ENCODE measurements around the gene ALDOC. TPM values are rescaled to one million over a fixed set of nuclear protein-coding genes. Genes with fewer than 3 reads are reported as not detected.

ALDOC gene
- total and polyA plus RNA-seq, 2 experiments from 2014 or later: 33.5 to 157 TPM

DNA sequence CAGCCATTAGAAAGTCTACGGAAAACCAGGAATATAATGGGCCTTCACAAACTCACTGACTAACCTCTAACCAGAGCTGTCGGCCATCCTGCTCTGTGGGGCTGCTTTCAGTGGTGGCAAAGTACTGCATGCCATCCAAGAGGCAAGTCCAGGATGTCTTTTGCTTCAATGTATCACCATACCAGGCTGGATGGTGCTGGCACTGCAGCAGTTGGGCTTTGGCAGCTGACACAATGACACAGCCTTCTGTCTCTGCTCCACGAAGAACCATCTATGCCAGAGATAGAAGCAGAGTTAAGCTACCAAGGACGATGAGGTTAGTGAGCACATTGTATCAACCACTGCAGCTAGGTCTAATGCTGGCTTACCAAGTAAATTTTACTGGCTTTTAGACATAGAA, 47.0 kb upstream of the ALDOC start (continued):
- TF ChIP-seq, protein P1, sequence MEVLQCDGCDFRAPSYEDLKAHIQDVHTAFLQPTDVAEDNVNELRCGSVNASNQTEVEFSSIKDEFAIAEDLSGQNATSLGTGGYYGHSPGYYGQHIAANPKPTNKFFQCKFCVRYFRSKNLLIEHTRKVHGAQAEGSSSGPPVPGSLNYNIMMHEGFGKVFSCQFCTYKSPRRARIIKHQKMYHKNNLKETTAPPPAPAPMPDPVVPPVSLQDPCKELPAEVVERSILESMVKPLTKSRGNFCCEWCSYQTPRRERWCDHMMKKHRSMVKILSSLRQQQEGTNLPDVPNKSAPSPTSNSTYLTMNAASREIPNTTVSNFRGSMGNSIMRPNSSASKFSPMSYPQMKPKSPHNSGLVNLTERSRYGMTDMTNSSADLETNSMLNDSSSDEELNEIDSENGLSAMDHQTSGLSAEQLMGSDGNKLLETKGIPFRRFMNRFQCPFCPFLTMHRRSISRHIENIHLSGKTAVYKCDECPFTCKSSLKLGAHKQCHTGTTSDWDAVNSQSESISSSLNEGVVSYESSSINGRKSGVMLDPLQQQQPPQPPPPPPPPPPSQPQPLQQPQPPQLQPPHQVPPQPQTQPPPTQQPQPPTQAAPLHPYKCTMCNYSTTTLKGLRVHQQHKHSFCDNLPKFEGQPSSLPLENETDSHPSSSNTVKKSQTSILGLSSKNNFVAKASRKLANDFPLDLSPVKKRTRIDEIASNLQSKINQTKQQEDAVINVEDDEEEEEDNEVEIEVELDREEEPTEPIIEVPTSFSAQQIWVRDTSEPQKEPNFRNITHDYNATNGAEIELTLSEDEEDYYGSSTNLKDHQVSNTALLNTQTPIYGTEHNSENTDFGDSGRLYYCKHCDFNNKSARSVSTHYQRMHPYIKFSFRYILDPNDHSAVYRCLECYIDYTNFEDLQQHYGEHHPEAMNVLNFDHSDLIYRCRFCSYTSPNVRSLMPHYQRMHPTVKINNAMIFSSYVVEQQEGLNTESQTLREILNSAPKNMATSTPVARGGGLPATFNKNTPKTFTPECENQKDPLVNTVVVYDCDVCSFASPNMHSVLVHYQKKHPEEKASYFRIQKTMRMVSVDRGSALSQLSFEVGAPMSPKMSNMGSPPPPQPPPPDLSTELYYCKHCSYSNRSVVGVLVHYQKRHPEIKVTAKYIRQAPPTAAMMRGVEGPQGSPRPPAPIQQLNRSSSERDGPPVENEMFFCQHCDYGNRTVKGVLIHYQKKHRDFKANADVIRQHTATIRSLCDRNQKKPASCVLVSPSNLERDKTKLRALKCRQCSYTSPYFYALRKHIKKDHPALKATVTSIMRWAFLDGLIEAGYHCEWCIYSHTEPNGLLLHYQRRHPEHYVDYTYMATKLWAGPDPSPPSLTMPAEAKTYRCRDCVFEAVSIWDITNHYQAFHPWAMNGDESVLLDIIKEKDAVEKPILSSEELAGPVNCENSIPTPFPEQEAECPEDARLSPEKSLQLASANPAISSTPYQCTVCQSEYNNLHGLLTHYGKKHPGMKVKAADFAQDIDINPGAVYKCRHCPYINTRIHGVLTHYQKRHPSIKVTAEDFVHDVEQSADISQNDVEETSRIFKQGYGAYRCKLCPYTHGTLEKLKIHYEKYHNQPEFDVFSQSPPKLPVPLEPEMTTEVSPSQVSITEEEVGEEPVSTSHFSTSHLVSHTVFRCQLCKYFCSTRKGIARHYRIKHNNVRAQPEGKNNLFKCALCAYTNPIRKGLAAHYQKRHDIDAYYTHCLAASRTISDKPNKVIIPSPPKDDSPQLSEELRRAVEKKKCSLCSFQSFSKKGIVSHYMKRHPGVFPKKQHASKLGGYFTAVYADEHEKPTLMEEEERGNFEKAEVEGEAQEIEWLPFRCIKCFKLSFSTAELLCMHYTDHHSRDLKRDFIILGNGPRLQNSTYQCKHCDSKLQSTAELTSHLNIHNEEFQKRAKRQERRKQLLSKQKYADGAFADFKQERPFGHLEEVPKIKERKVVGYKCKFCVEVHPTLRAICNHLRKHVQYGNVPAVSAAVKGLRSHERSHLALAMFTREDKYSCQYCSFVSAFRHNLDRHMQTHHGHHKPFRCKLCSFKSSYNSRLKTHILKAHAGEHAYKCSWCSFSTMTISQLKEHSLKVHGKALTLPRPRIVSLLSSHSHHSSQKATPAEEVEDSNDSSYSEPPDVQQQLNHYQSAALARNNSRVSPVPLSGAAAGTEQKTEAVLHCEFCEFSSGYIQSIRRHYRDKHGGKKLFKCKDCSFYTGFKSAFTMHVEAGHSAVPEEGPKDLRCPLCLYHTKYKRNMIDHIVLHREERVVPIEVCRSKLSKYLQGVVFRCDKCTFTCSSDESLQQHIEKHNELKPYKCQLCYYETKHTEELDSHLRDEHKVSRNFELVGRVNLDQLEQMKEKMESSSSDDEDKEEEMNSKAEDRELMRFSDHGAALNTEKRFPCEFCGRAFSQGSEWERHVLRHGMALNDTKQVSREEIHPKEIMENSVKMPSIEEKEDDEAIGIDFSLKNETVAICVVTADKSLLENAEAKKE (CRISPR knock-in tag; IDR thresholded peaks at IDR 0.05): no peak
- no peak for TF ChIP-seq POLR2AphosphoS5 (IDR thresholded peaks at IDR 0.05; ENCODE audit: low read depth)

DNA sequence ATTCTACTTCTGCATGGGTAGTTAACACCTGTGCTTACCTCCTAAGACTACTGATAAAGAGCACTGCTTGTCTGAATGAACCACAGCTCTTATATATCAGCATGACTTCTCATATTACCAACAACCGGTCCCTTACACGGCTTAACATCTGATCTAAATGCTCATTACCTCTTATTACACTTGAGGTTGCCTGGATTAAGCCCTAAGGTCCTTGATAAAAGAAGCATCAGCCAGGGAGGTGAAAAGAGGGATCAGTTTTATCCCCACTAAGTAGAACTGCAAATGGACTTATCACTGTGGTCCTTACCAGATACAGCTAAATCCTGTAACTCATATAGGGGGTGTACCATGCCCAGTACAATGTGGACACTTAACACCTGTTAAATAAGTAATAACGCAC, 45.5 kb upstream of the ALDOC start:
- H3K4me1 Mint-ChIP-seq: no peaks in the 10 kb centered on the region
- no peak overlapping the region for H3K27ac ChIP-seq (ENCODE audit: low read depth)
- H3K27ac Mint-ChIP-seq: no peak overlapping the region
- ATAC-seq (no peak), DNase-seq (ENCODE audit: low spot score) (no peak)
- no peaks in the 10 kb centered on the region for H3K9me3 Mint-ChIP-seq
- H3K36me3 Mint-ChIP-seq (ENCODE audit: low read depth): peaks cover 91% of the 10 kb centered on the region
- no peak overlapping the region for H2AFZ ChIP-seq
- no peaks in the 10 kb centered on the region; the same call in 1 of the 2 replicates for H3F3A ChIP-seq (replicated peaks; ENCODE audit: low read depth)
- H3K36me3 ChIP-seq (ENCODE audit: insufficient read depth): peaks cover 85% of the 10 kb centered on the region
- H3K27me3 Mint-ChIP-seq (ENCODE audit: insufficient read depth, low read depth, poor library complexity): peaks cover 2% of the 10 kb centered on the region
- TF ChIP-seq EZH2 (IDR thresholded peaks at IDR 0.05; ENCODE audit: low read depth, unreplicated experiment) (no peak), CREB1 (CRISPR knock-in tag; IDR thresholded peaks at IDR 0.05; ENCODE audit: low read depth) (no peak), JUNB (IDR thresholded peaks at IDR 0.05; ENCODE audit: unreplicated experiment) (no peak)
- TF ChIP-seq, protein P2, sequence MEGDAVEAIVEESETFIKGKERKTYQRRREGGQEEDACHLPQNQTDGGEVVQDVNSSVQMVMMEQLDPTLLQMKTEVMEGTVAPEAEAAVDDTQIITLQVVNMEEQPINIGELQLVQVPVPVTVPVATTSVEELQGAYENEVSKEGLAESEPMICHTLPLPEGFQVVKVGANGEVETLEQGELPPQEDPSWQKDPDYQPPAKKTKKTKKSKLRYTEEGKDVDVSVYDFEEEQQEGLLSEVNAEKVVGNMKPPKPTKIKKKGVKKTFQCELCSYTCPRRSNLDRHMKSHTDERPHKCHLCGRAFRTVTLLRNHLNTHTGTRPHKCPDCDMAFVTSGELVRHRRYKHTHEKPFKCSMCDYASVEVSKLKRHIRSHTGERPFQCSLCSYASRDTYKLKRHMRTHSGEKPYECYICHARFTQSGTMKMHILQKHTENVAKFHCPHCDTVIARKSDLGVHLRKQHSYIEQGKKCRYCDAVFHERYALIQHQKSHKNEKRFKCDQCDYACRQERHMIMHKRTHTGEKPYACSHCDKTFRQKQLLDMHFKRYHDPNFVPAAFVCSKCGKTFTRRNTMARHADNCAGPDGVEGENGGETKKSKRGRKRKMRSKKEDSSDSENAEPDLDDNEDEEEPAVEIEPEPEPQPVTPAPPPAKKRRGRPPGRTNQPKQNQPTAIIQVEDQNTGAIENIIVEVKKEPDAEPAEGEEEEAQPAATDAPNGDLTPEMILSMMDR (conservative IDR thresholded peaks at IDR 0.05; ENCODE audit: low read depth in 2 of 2): no peak
- TF ChIP-seq, protein P3, sequence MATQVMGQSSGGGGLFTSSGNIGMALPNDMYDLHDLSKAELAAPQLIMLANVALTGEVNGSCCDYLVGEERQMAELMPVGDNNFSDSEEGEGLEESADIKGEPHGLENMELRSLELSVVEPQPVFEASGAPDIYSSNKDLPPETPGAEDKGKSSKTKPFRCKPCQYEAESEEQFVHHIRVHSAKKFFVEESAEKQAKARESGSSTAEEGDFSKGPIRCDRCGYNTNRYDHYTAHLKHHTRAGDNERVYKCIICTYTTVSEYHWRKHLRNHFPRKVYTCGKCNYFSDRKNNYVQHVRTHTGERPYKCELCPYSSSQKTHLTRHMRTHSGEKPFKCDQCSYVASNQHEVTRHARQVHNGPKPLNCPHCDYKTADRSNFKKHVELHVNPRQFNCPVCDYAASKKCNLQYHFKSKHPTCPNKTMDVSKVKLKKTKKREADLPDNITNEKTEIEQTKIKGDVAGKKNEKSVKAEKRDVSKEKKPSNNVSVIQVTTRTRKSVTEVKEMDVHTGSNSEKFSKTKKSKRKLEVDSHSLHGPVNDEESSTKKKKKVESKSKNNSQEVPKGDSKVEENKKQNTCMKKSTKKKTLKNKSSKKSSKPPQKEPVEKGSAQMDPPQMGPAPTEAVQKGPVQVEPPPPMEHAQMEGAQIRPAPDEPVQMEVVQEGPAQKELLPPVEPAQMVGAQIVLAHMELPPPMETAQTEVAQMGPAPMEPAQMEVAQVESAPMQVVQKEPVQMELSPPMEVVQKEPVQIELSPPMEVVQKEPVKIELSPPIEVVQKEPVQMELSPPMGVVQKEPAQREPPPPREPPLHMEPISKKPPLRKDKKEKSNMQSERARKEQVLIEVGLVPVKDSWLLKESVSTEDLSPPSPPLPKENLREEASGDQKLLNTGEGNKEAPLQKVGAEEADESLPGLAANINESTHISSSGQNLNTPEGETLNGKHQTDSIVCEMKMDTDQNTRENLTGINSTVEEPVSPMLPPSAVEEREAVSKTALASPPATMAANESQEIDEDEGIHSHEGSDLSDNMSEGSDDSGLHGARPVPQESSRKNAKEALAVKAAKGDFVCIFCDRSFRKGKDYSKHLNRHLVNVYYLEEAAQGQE (IDR thresholded peaks at IDR 0.05; ENCODE audit: unreplicated experiment): no peak
- no peak overlapping the region for H3K4me2 ChIP-seq
- H4K20me1 ChIP-seq (replicated peaks; ENCODE audit: insufficient read depth): peaks cover 31% of the 10 kb centered on the region
- no peak overlapping the region for H3K4me3 ChIP-seq
- H3K27me3 ChIP-seq (ENCODE audit: insufficient read depth): no peaks in the 10 kb centered on the region
- no peak overlapping the region for H3K4me3 Mint-ChIP-seq
- no peaks in the 10 kb centered on the region for H3K9me2 ChIP-seq (ENCODE audit: insufficient read depth)
- H3K79me2 ChIP-seq (replicated peaks; ENCODE audit: insufficient read depth): no peaks in the 10 kb centered on the region
- H3K4me1 ChIP-seq (ENCODE audit: insufficient read depth): no peaks in the 10 kb centered on the region
